Hepatocyte (in vitro differentiated cells): ENCODE data around the gene NR2E3.

Experiments used
- EZH2 ChIP-seq: fragments of 200-600 bp; sonication (generic); IDR thresholded peaks from 2 replicates; pipeline ENCODE4 v1.6.1; 2016; ENCODE audit warnings: antibody characterized with exemption, mild to moderate bottlenecking, borderline replicate concordance
- EZH2phosphoT487 ChIP-seq: fragments of 200-600 bp; sonication (generic); IDR thresholded peaks from one replicate; pipeline ENCODE4 v1.6.1; 2018; ENCODE audit warnings: antibody characterized with exemption, mild to moderate bottlenecking, low read depth, moderate library complexity; ENCODE audit not compliant: unreplicated experiment, severe bottlenecking
- TF ChIP-seq, protein P1 (sequence below): fragments of 200-600 bp; sonication (generic); IDR thresholded peaks from 2 replicates; pipeline ENCODE4 v1.5.1; 2016; ENCODE audit warnings: antibody characterized with exemption, mild to moderate bottlenecking; ENCODE audit not compliant: poor library complexity

DNA sequence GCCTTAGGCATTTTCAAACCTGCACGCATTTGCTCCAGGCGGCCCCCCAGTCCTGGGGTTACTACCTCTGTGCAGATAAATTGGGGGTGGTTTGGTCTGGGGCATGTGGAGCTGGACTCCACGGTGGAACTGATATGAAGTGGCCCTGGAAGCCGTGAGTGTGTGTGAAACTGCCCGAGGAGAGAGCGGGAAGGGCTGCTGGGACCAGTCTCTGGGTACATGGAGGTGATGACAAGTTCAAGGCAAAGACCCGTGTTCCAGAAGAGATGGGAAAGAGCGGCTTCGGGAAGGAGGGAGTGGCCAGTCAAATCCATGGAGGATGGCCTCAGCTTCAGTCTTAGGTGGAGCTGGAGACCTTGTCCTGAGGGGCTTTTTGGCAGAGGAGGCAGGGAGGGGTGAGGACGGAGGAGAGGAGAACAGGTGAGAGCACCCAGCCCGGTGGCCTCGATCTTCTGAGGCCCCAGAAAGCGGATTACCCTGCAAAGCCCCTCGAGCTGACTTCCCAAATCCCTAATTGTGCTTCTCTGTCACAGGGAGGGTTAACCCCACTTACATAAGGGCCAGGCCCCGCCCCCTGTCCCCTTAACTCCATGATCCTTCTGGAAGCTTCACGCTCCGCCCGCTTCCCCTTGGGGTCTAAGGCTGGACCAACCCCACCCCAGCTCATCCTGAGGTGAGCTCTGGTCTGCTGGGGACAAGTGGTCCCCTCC lies 1.9 kb upstream of the NR2E3 start:
- TF ChIP-seq, protein P1, sequence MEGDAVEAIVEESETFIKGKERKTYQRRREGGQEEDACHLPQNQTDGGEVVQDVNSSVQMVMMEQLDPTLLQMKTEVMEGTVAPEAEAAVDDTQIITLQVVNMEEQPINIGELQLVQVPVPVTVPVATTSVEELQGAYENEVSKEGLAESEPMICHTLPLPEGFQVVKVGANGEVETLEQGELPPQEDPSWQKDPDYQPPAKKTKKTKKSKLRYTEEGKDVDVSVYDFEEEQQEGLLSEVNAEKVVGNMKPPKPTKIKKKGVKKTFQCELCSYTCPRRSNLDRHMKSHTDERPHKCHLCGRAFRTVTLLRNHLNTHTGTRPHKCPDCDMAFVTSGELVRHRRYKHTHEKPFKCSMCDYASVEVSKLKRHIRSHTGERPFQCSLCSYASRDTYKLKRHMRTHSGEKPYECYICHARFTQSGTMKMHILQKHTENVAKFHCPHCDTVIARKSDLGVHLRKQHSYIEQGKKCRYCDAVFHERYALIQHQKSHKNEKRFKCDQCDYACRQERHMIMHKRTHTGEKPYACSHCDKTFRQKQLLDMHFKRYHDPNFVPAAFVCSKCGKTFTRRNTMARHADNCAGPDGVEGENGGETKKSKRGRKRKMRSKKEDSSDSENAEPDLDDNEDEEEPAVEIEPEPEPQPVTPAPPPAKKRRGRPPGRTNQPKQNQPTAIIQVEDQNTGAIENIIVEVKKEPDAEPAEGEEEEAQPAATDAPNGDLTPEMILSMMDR = no peak
- TF ChIP-seq EZH2phosphoT487 (no peak), EZH2 (no peak)
